BE2C (cell line): ENCODE measurements around the gene HSBP1.

ENCODE experiments used
- DNase-seq: peaks from one replicate; pipeline ENCODE4 v3.0.0-alpha.2; 2020
- H3K27me3 ChIP-seq: fragments of 250-450 bp; sonication (Bioruptor Pico); 2 replicates; pipeline ENCODE4 v1.5.1; 2020; ENCODE audit warnings: mild to moderate bottlenecking
- H3K36me3 ChIP-seq: fragments of 250-450 bp; sonication (Bioruptor Pico); 2 replicates; pipeline ENCODE4 v1.5.1; 2020; ENCODE audit warnings: mild to moderate bottlenecking
- H3K4me1 ChIP-seq: fragments of 250-450 bp; sonication (Bioruptor Pico); 2 replicates; pipeline ENCODE4 v1.5.1; 2020
- H3K4me3 ChIP-seq: 2 replicates; pipeline ENCODE4 v1.5.1; 2011; ENCODE audit warnings: low read depth, low read length
- H3K9me3 ChIP-seq: fragments of 250-450 bp; sonication (Bioruptor Pico); 2 replicates; pipeline ENCODE4 v1.5.1; 2020
- TF ChIP-seq, protein P1 (sequence below): IDR thresholded peaks from 2 replicates; pipeline ENCODE4 v1.5.1; 2012; ENCODE audit warnings: mild to moderate bottlenecking, low read depth, low read length

HSBP1 gene

DNA sequence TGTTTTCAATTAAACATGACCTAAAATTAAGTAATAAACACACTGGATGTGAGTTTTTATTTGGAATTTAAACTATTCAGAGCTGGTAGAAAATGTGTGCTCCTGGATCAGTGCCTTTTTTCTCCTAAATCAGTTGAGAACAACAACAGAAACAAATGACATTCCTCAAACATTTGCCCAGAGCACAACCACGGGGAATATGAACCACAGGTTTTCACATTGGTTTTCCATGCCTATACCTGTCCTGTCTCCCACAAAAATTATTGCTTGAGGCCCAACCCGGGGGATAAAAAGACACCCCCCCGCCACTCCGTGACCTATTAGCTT, 6.8 kb downstream of the HSBP1 start:
- H3K27me3 ChIP-seq, result peaks cover 6% of the 10 kb centered on the region; the same call in 1 of the 2 replicates
- H3K4me1 ChIP-seq, result no peaks in the 10 kb centered on the region
- DNase-seq, result no peak
- TF ChIP-seq, protein P1, sequence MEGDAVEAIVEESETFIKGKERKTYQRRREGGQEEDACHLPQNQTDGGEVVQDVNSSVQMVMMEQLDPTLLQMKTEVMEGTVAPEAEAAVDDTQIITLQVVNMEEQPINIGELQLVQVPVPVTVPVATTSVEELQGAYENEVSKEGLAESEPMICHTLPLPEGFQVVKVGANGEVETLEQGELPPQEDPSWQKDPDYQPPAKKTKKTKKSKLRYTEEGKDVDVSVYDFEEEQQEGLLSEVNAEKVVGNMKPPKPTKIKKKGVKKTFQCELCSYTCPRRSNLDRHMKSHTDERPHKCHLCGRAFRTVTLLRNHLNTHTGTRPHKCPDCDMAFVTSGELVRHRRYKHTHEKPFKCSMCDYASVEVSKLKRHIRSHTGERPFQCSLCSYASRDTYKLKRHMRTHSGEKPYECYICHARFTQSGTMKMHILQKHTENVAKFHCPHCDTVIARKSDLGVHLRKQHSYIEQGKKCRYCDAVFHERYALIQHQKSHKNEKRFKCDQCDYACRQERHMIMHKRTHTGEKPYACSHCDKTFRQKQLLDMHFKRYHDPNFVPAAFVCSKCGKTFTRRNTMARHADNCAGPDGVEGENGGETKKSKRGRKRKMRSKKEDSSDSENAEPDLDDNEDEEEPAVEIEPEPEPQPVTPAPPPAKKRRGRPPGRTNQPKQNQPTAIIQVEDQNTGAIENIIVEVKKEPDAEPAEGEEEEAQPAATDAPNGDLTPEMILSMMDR, result no peak
- H3K9me3 ChIP-seq, result no peaks in the 10 kb centered on the region
- peaks cover 11% of the 10 kb centered on the region for H3K36me3 ChIP-seq
- H3K4me3 ChIP-seq, result no peak overlapping the region

DNA sequence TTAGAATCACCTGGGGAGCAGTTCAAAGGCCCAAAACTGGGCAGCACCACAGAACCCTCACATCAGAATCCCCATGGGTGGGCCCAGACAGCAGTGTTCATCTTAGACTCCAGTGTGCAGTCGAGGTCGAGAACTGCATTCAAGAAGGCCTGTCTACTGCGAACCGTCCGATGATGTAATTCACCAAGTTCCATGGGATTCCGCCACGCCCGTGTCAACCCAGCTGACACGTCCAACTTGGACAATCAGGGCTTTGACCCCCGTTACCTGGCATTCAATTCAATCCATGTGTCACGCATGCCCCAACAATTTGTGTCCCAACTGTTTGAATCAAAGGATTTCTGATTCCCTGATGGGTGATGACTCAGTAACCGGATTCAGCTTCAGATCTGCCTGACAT, 9.2 kb downstream of the HSBP1 start:
- DNase-seq, result no peak
- Histone ChIP-seq H3K4me1 (no peaks in the 10 kb centered on the region), H3K4me3 (no peak overlapping the region), H3K27me3 (peaks cover 11% of the 10 kb centered on the region; the same call in 1 of the 2 replicates), H3K36me3 (no peaks in the 10 kb centered on the region), H3K9me3 (no peaks in the 10 kb centered on the region)
- TF ChIP-seq, protein P1, result no peak

DNA sequence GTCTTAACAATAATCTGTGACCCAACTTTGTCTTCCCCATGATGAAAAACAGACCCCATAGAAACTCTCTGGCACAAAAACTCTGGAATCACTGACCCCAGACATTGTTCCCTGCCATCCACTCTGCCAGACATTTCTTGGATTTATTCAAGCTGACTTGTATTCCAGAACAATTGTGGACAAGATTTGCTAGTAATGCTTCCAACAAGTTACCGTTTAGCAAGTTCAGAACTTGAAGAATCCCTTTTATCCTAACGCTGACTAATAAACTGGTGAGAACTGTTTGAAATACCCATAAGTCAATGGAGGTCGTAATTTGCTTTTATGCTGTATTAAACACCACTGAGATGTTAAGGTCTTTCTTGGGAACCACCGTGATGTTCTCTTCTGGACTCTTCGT, 10.5 kb downstream of the HSBP1 start:
- no peak overlapping the region for H3K4me3 ChIP-seq
- TF ChIP-seq, protein P1, result no peak

DNA sequence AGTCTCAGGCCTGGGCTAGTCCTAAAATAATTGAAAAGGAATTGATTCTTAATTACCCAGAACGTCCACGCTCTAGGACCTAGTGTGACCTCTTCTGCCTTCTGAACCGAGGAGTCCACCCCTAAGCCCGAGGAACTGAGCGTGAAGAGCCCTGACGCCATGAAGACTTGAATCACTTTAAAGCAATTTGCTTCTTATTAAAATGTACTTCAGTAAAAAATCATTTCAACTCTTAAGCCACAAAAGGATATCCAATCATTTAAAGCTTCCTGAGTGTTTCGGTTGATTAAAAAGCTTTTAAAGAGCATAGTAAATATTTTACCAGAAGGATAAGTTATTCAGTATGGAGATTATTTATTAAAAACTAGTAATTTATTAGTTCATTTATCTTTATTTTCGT, 11.6 kb downstream of the HSBP1 start:
- TF ChIP-seq, protein P1, result no peak
- DNase-seq, result no peak
- no peaks in the 10 kb centered on the region for H3K4me1 ChIP-seq
- H3K27me3 ChIP-seq, result peaks cover 11% of the 10 kb centered on the region; the same call in 1 of the 2 replicates
- no peak overlapping the region for H3K4me3 ChIP-seq
- H3K36me3 ChIP-seq, result no peaks in the 10 kb centered on the region
- H3K9me3 ChIP-seq, result no peaks in the 10 kb centered on the region

More for the DNA sequence above, 10.5 kb downstream of the HSBP1 start:
- H3K4me1 ChIP-seq, result no peaks in the 10 kb centered on the region
- H3K36me3 ChIP-seq, result no peaks in the 10 kb centered on the region
- no peaks in the 10 kb centered on the region for H3K9me3 ChIP-seq
- H3K27me3 ChIP-seq, result peaks cover 11% of the 10 kb centered on the region; the same call in 1 of the 2 replicates
- DNase-seq, result no peak

DNA sequence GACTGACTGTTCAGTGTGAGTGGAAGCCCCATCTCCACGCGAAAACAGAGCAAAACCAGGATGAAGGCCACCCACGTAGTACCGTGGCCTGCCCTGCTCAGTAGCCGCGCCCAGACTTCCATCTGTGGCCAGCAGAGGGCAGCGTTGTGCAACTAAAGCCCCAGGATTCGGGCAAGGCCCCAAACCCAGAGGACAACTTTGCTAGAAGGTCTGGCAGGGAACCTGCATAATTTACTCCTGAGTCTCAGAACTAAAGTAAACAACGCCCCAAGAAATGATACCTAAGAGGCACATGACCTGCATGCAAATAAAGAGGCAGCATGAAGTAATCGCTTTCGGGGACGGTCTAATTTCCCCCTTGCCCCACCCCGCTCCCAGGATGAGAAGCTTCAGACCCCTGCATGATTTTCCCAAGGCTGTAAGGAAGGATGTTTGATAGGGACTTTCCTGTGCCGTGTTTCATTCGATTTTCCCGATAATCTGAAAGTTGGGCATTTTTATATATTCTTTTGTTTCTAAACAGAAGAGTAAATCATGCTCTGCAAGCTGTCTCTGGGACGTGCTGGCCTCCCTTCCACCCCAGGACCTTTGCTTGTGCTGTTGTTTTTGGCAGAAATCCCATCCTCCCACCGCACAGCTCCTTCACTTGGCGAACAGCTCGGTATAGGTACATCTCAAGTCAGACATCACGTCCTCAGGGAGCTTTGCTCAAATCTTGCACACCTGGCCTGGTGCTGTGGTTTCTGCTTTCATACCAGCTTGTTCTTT, 18.6 kb downstream of the HSBP1 start:
- Histone ChIP-seq H3K9me3 (no peaks in the 10 kb centered on the region), H3K27me3 (no peaks in the 10 kb centered on the region), H3K36me3 (no peaks in the 10 kb centered on the region), H3K4me3 (0 out of 2 replicates have a peak overlapping the region, but pooled peaks have one; percentile 1), H3K4me1 (no peaks in the 10 kb centered on the region)
- TF ChIP-seq, protein P1, result peak; percentile 92
- DNase-seq, result peak; percentile 78

DNA sequence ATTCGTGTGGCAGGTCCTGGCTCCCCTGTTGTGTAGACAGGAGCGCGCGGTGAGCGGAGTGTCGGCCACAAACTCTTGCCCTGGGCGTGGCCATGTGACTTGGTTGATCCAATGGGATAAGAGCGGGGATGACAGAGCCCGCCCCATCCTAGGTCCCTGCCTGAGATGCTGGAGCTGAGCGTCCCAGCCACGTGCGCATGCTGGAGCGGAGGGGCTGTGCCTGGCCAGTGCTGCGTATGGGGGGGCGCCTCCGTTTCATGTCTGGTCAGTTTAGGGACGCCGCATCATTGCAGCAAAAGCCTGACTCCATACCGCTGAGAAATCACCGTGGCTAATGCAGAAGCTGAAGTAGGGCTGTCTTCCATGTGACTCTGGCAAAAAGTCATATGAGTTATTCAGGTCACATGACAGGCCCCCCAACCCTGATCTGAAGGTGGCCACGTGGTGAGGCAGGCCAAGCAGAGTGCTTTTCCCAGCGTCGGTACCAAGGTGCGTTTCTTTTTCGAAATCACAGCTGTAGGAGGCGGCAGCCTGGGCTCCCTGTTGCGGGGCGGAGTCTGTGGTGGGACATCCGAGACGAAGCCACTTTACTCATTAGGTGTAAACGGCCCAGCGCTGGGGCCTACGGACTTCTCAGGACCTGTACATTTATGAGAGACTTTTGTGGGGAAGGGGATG, 22.5 kb downstream of the HSBP1 start:
- H3K4me1 ChIP-seq, result no peaks in the 10 kb centered on the region
- H3K36me3 ChIP-seq, result no peaks in the 10 kb centered on the region
- TF ChIP-seq, protein P1, result no peak
- H3K27me3 ChIP-seq, result no peaks in the 10 kb centered on the region
- H3K4me3 ChIP-seq, result no peak overlapping the region
- H3K9me3 ChIP-seq, result no peaks in the 10 kb centered on the region
- DNase-seq, result no peak
